SK-N-MC (cell line): ENCODE data around the gene ZDHHC11B.
"Not testable (repeated sequence)": the region's sequence is repeated elsewhere in the genome, so short reads cannot be mapped to it uniquely, and the experiment has no call there.

Experiments
- DNase-seq: peaks from one replicate; pipeline ENCODE4 v3.0.0-alpha.2; 2011; ENCODE audit warnings: low read depth, low spot score
- H3K27ac ChIP-seq: fragments of 200-600 bp; sonication (generic); 2 replicates; pipeline ENCODE4 v1.5.1; 2016; ENCODE audit warnings: mixed run types
- H3K36me3 ChIP-seq: fragments of 200-600 bp; sonication (generic); 2 replicates; pipeline ENCODE4 v1.6.1; 2017; ENCODE audit warnings: antibody characterized with exemption, low read length, mixed read lengths; ENCODE audit not compliant: insufficient read depth
- H3K4me3 ChIP-seq: fragments of 200-600 bp; sonication (generic); 2 replicates; pipeline ENCODE4 v1.5.1; 2016
- H3K9ac ChIP-seq: fragments of 200-600 bp; sonication (generic); 2 replicates; pipeline ENCODE4 v1.8.0; 2017; ENCODE audit warnings: mixed run types, mixed read lengths; ENCODE audit not compliant: insufficient read length
- H3K9me3 ChIP-seq: fragments of 200-600 bp; sonication (generic); 2 replicates; pipeline ENCODE4 v1.6.1; 2017; ENCODE audit warnings: low read depth, mild to moderate bottlenecking, antibody characterized with exemption, low read length, moderate library complexity, mixed read lengths
- EZH2 ChIP-seq: fragments of 200-600 bp; sonication (generic); IDR thresholded peaks from one replicate; pipeline ENCODE4 v1.6.1; 2017; ENCODE audit warnings: antibody characterized with exemption
- FOXP2 ChIP-seq: optimal IDR thresholded peaks from 2 replicates; pipeline ENCODE3; 2011; ENCODE audit warnings: mild to moderate bottlenecking, moderate library complexity; ENCODE audit not compliant: insufficient read depth; ENCODE audit errors: extremely low read length, control extremely low read depth
- POLR2AphosphoS5 ChIP-seq: IDR thresholded peaks from 2 replicates; pipeline ENCODE4 v1.6.1; 2012; ENCODE audit warnings: mild to moderate bottlenecking, low read depth, low read length, borderline replicate concordance

The ZDHHC11B gene

DNA sequence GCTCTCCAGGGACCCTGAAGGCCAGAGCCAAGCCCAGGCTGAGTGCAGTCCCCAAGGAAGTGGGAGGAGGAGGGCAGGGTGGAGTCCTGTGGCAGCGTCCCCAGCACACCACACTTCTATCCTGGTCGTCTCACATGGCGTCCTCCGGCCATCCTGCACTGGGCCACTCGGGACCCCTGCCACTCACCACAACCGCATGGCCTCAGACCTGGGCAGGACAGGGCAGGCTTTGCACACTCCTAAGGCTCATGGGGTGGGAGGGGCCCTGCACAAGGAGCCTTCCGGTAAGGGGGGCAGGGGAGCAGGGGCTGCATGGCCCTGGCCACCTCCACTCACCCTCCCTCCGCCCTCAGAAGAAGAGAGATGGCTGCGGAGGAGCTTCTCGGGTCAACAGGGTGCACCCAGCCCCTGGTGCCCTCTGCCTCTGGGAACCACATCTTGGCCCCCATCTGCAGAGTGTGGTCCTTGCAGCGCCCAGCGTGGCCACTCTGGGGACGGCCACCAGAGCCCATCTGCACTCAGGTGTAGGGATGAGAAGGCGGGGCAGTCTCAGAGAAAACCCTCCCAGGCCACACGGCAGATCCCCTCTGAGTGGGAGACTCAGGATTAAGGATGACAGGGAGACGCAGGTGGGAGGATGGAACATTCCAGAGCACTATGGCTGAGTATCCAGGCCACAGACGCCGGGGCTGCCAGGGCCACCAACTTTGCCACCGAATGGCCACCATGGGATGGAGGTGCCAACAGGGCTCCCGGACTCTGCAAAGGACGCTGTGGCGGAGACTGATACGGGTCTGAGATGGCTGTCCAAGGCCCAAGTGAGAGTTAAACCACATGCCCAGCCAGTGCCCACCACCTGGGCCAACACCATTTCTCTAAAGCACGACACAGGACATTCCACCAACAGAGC is 99.0 kb downstream of the ZDHHC11B start:
- Histone ChIP-seq H3K36me3 (no peaks in the 10 kb centered on the region), H3K9ac (no peak overlapping the region), H3K9me3 (no peaks in the 10 kb centered on the region), H3K27ac (no peak overlapping the region), H3K4me3 (no peak overlapping the region)
- DNase-seq = no peak
- TF ChIP-seq EZH2 (no peak), FOXP2 (no peak), POLR2AphosphoS5 (no peak)

- no peak overlapping the region for H3K4me3 ChIP-seq
- no peak for DNase-seq
- TF ChIP-seq EZH2 = no peak
- no peak for TF ChIP-seq POLR2AphosphoS5
- no peak for TF ChIP-seq FOXP2
- no peaks in the 10 kb centered on the region for H3K36me3 ChIP-seq
- H3K9me3 ChIP-seq = no peaks in the 10 kb centered on the region
- H3K27ac ChIP-seq = no peak overlapping the region
- no peak overlapping the region for H3K9ac ChIP-seq
Observed at GRCh38 chr5:684751-685216, 99.7 kb downstream of the ZDHHC11B start.

GRCh38 chr5:683551-684481 is 100.7 kb downstream of the ZDHHC11B start:
- no peak for TF ChIP-seq POLR2AphosphoS5
- no peak for TF ChIP-seq EZH2
- no peak for TF ChIP-seq FOXP2
- no peak overlapping the region for H3K4me3 ChIP-seq
- DNase-seq = no peak
- no peaks in the 10 kb centered on the region for H3K9me3 ChIP-seq
- H3K27ac ChIP-seq = no peak overlapping the region
- H3K9ac ChIP-seq = no peak overlapping the region
- no peaks in the 10 kb centered on the region for H3K36me3 ChIP-seq

- not testable (repeated sequence) for H3K36me3 ChIP-seq, DNase-seq, H3K9me3 ChIP-seq, H3K27ac ChIP-seq, H3K9ac ChIP-seq, H3K4me3 ChIP-seq
Observed at GRCh38 chr5:682651-683358, 101.7 kb downstream of the ZDHHC11B start.

DNA sequence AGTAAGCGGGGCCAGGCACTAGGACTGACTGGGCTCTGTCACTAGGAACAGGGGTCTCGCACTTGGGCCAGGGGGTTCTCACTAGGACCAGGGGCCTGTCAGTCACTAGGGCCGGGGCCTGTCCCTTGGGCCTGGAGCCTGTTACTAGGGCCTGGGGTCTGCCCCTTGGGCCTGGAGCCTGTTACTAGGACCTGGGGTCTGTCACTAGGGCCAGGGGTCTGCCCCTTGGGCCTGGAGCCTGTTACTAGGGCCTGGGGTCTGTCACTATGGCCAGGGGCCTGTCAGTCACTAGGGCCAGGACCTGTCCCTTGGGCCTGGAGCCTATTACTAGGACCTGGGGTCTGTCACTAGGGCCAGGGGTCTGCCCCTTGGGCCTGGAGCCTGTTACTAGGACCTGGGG is 102.3 kb downstream of the ZDHHC11B start:
- H3K36me3 ChIP-seq, H3K27ac ChIP-seq, DNase-seq, H3K9ac ChIP-seq, H3K9me3 ChIP-seq, H3K4me3 ChIP-seq: not testable (repeated sequence)

DNA sequence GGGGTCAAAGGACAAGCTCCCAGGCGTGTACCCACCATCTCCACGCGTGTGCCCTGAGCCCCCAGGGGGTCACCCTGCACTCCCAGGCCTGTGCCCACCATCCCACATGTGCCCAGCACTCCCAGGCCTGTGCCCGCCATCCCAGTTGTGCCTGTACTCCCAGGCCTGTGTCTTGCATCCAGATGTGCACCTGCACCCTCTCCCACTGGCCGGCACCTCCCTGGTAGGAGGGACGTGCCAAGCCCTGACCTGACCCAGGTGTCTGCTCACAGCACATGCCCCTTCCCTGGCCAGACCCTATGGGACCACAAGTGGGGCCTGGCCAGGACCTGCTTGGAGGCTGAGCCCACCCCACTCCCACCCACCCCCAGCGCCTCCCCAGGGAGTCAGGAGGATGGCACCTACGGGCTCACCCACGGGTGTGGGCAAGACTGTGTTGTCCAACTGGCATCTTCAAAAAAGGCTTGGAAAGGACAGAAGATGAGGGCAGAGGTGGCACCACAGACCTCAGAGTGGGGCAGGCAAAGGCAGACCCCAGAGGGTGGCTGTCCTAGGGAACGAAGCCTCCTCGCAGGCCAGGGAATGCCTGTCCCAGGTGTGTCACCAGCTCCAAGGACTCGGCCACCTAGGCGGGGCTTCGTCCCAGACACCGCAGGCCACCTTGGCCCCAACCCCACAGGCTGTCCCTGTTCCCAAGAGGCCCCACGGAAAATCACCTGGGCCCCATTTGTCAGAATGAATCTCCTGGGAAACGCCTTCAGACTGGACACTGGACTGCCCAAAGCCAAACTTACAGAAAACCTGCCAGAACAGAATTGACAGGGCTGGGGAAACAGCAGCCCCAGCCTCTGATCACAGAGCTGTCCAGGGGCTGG is 103.0 kb downstream of the ZDHHC11B start:
- not testable (repeated sequence) for H3K27ac ChIP-seq, H3K9ac ChIP-seq, DNase-seq, H3K4me3 ChIP-seq, H3K36me3 ChIP-seq, H3K9me3 ChIP-seq

- not testable (repeated sequence) for H3K4me3 ChIP-seq, H3K27ac ChIP-seq, H3K9ac ChIP-seq, H3K9me3 ChIP-seq, DNase-seq, H3K36me3 ChIP-seq
Observed at GRCh38 chr5:680836-681235, 103.7 kb downstream of the ZDHHC11B start.

DNA sequence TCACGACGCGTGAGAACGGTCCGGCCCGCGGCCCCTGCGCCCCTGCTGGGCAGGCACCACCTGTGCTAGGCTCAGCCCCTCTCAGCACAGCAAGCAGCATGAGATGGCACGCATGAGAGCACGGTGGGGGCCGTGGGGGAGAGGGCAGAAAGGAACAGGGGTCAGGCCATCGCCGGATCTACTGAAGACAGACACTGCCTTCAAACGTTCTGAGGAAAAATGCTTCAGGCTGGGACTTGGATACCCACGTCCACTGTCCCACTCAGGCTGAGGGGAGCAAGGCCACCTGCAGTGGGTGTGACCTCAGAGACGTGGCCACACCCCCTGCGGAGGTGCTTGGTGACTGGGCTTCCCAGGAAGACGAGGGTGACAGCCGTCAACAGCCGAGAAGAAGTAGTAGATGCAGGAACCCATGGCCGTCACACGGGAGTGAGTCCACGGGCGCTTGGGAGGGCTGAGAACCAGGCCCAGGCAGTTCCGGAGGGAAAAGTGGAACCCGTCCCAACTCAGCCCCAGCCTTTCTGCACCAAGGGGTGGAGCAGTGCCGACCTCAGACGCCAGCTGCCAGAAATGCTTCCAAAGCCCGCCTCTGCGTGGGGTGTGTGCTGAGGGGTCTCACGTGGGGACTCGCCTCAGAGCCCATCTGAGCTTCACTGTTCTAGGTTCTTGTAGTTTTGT is 104.3 kb downstream of the ZDHHC11B start:
- not testable (repeated sequence) for H3K9me3 ChIP-seq, H3K4me3 ChIP-seq, H3K36me3 ChIP-seq, H3K9ac ChIP-seq, DNase-seq, H3K27ac ChIP-seq

GRCh38 chr5:679166-679895 is 105.2 kb downstream of the ZDHHC11B start:
- not testable (repeated sequence) for H3K9ac ChIP-seq, H3K4me3 ChIP-seq, H3K9me3 ChIP-seq, H3K36me3 ChIP-seq, H3K27ac ChIP-seq, DNase-seq

DNA sequence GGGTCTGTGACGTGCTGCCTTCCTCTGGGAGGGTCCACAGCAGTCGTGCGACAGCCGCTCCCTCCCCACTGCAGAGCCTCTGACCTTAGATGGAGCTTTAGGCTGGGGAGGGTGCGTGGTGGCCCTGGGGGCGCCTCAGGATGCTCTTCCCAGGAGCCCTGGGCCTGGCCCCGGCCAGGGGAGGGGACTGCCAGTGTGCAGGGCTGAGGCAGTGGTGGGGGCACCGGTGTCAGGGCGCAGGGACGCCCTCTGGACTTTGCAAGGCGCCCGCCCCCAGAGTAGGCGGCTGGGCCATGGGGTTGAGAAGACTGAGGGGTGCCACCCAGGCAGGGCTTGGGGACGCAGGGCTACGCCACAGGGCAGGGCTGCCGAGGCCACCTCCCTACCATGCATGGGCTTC is 106.0 kb downstream of the ZDHHC11B start:
- not testable (repeated sequence) for H3K9ac ChIP-seq, H3K9me3 ChIP-seq, H3K4me3 ChIP-seq, DNase-seq, H3K36me3 ChIP-seq, H3K27ac ChIP-seq
